Fibroblast of pulmonary artery (primary cell): ENCODE results near the gene TSKU.
A peak's percentile ranks its signal among the peaks of the same experiment; 100 is the strongest.
"Not testable (repeated sequence)": the region's sequence is repeated elsewhere in the genome, so short reads cannot be mapped to it uniquely, and the experiment has no call there.

Experiments
- DNase-seq: peaks from one replicate; pipeline ENCODE4 v3.0.0-alpha.2; 2010; ENCODE audit warnings: low read depth
- H3K4me3 ChIP-seq: replicated peaks from 2 replicates; pipeline ENCODE4 v1.5.1; 2011; ENCODE audit warnings: low read depth, mild to moderate bottlenecking, control low read depth, low read length, moderate library complexity
- TF ChIP-seq, protein P1 (sequence below): IDR thresholded peaks from 2 replicates; pipeline ENCODE4 v1.5.1; 2011; ENCODE audit warnings: mild to moderate bottlenecking, control low read depth, low read length, inconsistent platforms; ENCODE audit errors: missing control alignments

The TSKU gene

DNA sequence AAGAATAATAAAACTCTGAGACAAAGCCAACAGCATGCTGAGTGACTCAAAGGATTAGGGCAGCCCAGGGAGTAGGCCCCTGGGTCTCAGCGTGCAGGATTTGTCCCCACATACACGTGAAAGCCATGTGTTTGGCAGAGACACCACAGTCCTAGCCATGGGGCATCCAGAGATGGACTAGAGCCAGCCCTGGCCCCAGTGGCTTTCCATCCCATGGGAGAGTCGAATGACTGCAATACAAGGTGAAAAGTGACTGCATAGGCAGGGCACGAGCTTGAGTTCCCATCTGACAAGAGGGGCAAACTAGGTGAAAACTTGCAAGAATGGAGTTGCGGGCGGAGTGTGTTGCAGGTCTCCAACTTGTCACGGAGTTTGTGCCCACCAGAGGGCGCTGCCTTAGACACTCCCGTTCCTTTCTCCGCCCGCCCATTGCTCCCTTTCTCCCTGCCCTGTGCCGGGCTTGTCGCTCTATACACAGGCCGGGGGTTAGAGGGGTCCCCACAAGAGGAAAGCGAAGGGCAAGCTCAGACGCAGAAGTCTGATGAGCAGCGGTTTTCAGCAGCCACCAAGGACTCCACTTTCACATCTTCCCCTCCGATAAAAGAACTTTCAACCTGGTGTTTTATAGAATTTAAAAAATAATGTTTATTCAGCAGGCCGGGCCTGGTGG, 24.2 kb downstream of the TSKU start:
- H3K4me3 ChIP-seq = no peak overlapping the region
- TF ChIP-seq, protein P1, sequence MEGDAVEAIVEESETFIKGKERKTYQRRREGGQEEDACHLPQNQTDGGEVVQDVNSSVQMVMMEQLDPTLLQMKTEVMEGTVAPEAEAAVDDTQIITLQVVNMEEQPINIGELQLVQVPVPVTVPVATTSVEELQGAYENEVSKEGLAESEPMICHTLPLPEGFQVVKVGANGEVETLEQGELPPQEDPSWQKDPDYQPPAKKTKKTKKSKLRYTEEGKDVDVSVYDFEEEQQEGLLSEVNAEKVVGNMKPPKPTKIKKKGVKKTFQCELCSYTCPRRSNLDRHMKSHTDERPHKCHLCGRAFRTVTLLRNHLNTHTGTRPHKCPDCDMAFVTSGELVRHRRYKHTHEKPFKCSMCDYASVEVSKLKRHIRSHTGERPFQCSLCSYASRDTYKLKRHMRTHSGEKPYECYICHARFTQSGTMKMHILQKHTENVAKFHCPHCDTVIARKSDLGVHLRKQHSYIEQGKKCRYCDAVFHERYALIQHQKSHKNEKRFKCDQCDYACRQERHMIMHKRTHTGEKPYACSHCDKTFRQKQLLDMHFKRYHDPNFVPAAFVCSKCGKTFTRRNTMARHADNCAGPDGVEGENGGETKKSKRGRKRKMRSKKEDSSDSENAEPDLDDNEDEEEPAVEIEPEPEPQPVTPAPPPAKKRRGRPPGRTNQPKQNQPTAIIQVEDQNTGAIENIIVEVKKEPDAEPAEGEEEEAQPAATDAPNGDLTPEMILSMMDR = peak; percentile 65
- DNase-seq = peak; percentile 85

DNA sequence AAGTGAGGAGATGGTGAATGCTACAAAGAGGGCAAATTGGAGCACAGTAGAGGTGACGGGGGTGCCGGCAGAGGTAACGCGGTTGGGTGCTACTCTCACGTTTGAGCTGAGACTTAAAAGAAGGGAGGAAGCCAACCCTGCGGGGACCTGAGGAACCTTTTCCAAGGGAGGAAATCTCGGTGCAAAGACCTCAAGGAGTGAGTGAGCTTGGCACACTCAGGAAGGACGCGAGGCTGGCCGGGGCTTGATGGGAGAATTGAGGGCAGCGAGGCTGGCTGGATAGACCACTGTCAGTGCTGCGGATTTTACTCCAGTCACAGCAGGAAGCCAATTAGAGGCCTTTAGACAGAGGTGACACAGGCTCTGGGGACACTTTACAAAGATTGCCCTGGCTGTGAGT, 25.0 kb downstream of the TSKU start:
- no peak overlapping the region for H3K4me3 ChIP-seq
- TF ChIP-seq, protein P1 = no peak
- DNase-seq = no peak

DNA sequence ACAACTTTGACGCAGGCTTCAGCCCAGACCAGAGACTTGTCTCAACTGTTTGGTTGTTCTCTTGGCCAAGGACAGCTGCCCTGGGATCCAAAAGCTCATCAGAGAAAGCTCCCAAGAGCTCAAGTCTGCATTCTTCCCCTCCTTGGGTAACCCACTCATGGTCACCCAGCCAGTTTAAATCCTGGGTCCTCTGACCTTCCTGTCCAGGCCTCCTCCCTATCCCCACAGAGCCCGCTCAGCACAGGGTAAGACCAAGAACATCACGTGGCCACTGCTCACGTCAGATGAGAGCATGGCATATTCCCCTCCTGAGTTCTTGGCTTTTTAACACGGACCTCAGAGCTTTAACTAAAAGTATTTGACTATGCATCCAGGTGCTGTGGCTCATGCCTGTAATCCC, 25.8 kb downstream of the TSKU start:
- no peak overlapping the region for H3K4me3 ChIP-seq
- DNase-seq = no peak
- TF ChIP-seq, protein P1 = no peak

DNA sequence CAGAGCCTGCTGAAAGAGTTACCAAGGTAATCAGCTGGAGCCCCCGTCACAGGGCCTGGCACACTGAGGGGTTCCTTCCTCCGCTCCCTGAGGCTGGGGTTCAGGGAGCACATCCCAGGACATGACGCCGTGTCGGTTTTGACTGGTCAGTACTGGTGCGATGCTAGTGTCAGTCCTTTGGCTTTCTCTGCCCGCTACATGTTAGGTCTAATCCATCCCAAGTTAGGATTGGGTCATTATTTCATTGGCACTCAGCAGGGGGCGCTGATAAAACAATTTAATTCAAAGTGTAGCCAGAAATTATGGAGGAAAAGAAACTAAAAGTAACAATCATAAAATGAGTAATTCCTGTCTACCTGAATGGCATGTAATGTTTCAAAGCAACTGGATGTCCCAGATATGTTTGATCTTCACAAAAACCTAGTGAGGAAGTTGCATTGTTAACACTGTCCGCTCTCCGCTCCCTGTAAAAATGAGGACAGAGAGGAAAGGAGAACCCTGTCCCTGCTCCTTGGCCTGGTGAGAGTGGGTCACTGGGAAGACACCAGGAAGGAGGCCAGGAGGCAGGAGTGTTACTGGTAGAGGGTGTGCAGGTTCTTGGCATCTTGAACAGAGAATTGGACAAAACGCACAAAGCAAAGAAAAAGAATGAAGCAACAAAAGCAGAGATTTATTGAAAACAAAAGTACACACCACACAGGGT, 27.1 kb downstream of the TSKU start:
- peak; percentile 59 for DNase-seq
- H3K4me3 ChIP-seq = no peak overlapping the region
- TF ChIP-seq, protein P1 = peak; percentile 61

DNA sequence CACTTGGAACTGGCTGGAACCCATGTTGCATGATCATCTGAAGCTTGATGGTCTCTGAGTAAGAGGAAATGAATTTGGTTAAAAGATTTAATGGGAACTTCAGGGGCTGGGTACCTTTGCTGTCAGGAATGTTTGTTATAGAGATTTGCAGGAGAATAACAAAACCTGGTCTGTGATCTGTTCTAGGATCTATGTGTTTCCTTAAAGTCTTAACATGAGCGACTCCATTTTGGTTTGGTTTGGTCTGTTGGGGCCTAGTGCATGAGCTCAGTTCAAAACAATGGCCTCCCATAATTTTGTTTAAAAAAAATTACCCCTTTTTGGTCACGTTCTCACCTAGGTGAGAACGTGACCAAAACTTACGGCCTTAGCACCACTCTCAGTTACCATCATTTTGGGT, 28.1 kb downstream of the TSKU start:
- H3K4me3 ChIP-seq = no peak overlapping the region
- TF ChIP-seq, protein P1 = no peak
- DNase-seq = no peak

DNA sequence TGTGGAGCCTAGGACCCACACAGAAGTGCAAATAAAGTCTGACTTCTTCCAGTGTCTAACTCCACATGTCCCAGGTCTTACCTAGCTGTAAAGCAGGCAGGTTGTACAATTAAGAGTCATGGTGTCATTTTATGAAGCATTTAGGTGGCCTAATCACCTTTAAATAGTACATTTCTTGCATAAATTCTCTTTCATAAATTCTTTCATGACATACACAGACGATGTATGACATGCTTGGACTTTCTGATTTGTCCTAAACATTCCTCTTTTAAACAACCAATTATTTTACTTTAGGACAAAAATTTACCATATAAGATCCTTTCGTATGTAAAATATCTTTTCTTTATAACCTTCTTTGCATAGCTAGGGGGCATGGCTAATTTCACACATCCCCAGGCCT, 31.3 kb downstream of the TSKU start:
- H3K4me3 ChIP-seq = no peak overlapping the region
- no peak for DNase-seq
- TF ChIP-seq, protein P1 = no peak

DNA sequence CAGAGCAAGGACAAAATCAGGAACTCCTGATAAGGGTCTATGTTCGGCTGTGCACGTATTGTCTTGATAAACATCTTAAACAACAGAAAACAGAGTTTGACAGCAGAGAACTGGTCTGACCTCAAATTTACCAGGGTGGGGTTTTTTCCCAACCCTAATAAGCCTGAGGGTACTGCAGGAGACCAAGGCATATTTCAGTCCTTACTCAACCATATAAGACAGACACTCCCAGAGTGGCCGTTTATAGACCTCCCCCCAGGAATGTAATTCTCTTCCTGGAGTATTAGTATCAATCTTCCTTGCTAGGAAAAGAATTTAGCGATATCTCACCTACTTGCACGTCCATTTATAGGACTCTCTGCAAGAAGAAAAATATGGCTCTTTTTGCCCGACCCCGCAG, 32.5 kb downstream of the TSKU start:
- DNase-seq, H3K4me3 ChIP-seq: not testable (repeated sequence)
